ENCODE data around the gene C1D. TPM values are rescaled to one million over a fixed set of nuclear protein-coding genes. Genes with fewer than 3 reads are reported as not detected.

The C1D gene
- total RNA-seq, 4 donors from 2014 or later: 7.1 to 35.3 (median 10.6) TPM

DNA sequence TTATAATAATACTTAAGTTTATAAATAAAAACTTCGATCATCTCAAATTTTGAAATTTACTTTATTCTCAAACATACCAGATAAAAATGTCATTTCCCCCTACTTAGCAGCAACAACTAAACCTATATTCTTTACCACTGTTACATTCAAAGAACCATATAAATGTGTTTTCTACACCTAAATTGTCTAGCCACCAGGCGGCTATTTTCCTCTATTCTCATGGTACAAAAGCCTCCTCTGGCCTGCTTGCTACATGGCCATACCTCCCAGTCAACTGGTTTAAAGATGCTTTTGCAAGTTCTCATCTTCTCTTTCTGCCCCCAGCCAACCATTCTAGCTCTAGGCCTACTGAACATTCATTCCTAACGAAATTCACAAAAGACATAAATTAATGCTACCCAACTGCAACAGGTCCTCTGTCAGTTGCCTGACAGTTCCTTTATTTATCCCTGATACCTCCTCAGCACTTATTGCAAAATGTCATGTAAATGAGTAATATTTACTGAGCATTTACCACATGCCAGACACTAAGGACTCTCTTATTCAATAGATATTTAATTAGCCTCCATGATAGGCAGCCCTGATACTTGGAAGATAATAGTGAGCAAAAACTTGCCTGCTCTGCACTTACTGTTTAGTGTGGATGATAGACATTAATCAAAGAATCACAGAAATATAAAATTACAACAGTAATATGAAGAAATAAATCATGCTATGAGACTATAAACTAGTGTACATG, 5.0 kb downstream of the C1D start:
- Histone ChIP-seq H3K27me3 (no peaks in the 10 kb centered on the region), H3K9me3 (no peaks in the 10 kb centered on the region), H3K4me3 (no peak overlapping the region), H3K27ac (no peak overlapping the region), H3K36me3 (no peaks in the 10 kb centered on the region), H3K4me1 (peaks cover 0 to 25% (median 0%) of the 10 kb centered on the region in 4 donors)
- DNase-seq: no peak
- TF ChIP-seq, protein P1, sequence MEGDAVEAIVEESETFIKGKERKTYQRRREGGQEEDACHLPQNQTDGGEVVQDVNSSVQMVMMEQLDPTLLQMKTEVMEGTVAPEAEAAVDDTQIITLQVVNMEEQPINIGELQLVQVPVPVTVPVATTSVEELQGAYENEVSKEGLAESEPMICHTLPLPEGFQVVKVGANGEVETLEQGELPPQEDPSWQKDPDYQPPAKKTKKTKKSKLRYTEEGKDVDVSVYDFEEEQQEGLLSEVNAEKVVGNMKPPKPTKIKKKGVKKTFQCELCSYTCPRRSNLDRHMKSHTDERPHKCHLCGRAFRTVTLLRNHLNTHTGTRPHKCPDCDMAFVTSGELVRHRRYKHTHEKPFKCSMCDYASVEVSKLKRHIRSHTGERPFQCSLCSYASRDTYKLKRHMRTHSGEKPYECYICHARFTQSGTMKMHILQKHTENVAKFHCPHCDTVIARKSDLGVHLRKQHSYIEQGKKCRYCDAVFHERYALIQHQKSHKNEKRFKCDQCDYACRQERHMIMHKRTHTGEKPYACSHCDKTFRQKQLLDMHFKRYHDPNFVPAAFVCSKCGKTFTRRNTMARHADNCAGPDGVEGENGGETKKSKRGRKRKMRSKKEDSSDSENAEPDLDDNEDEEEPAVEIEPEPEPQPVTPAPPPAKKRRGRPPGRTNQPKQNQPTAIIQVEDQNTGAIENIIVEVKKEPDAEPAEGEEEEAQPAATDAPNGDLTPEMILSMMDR (IDR thresholded peaks at IDR 0.05): no peak
- TF ChIP-seq POLR2A (IDR thresholded peaks at IDR 0.05): no peak

DNA sequence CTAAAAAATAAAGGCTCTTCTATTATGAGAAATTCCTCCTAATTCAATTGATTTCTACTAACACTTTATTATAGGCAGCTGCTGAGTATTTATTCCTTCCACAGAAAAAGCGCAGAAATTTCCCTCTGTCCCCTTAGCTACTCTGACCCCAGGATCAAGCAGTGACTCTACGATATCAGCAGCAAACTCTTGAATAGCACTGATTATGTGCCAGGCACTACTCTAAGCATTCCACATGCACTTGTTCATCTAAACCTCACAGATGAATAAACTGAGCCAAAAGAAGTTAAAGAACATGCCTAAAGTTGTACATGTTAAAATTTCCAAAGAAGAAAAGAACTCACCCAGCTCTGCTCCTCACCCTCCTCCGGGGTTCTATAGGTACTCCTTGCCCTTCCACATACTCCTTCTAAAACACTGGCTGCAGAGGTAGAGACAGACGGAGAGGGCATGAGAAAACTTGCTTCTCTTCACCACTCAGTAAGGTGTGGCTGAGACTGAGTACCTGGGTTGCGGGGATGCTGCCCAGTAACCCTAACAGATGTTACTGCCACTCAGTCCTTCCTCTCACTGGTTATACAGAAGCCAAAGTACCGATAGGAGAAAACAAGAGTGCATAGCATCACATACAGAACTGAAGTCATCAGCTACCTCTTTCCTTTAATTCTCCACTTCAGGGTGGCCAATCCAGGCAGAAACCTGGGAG, 9.9 kb downstream of the C1D start:
- TF ChIP-seq, protein P1 (IDR thresholded peaks at IDR 0.05): no peak
- TF ChIP-seq POLR2A (IDR thresholded peaks at IDR 0.05): no peak
- H3K9me3 ChIP-seq: no peaks in the 10 kb centered on the region
- no peaks in the 10 kb centered on the region for H3K4me1 ChIP-seq
- no peaks in the 10 kb centered on the region for H3K36me3 ChIP-seq
- no peak overlapping the region for H3K4me3 ChIP-seq
- H3K27ac ChIP-seq: no peak overlapping the region
- H3K27me3 ChIP-seq: no peaks in the 10 kb centered on the region
- DNase-seq: no peak

DNA sequence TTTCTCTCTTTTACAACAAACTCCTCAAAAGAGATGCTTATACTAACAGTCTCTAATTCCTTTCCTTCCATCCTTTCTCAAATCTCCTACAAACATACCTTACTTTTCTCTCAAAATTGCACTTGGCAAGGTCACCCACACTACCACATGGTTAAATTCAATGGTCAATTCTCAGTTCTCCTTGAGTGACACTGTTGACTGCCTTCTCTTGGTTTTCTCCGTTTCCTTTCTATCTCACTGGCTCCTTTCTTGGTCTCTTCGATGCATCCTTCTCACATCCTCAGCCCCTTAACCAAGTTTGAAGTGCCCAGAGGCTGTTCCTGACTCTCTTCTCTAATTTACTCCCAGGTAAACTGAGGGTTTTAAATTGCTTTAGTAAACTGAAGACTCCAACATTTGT, 12.5 kb downstream of the C1D start:
- H3K27ac ChIP-seq: no peak overlapping the region

DNA sequence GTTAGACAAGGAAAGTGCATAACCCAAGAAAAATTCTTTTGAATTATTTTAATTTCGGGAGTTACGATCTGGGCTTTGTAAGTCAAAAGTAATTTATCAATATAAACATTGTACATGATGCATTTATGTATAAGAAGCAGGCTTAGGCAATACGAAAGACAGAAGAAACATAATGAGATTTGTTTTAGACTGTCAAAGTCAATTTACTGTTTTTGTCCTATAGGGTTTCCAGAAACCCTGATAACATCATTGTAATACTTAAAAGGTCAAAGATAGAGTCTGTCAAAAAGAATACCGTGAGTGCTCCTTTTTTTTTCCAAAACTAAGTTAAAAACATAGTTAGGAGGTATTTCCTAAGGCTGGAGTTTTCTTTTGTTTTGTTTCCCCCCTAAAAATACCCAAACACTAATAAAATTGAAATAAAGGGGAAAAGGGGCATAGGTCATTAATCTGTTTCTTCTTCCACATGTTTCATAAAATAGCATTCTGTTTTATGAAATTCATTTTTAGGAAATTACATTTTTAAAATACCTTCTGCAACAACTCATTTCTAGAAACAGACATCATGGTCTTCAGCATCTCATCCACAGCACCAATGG, 16.1 kb downstream of the C1D start:
- Histone ChIP-seq H3K27me3 (no peaks in the 10 kb centered on the region), H3K4me3 (no peak overlapping the region), H3K4me1 (no peaks in the 10 kb centered on the region), H3K9me3 (no peaks in the 10 kb centered on the region), H3K36me3 (peaks cover 0 to 11% (median 0%) of the 10 kb centered on the region in 3 donors), H3K27ac (no peak overlapping the region)
- DNase-seq: no peak
- TF ChIP-seq POLR2A (IDR thresholded peaks at IDR 0.05): no peak

More for the DNA sequence above, 12.5 kb downstream of the C1D start:
- H3K4me1 ChIP-seq: no peaks in the 10 kb centered on the region
- no peak for DNase-seq
- H3K27me3 ChIP-seq: no peaks in the 10 kb centered on the region
- no peak overlapping the region for H3K4me3 ChIP-seq
- no peaks in the 10 kb centered on the region for H3K9me3 ChIP-seq
- TF ChIP-seq POLR2A (IDR thresholded peaks at IDR 0.05): no peak
- TF ChIP-seq, protein P1 (IDR thresholded peaks at IDR 0.05): no peak
- H3K36me3 ChIP-seq: no peaks in the 10 kb centered on the region

DNA sequence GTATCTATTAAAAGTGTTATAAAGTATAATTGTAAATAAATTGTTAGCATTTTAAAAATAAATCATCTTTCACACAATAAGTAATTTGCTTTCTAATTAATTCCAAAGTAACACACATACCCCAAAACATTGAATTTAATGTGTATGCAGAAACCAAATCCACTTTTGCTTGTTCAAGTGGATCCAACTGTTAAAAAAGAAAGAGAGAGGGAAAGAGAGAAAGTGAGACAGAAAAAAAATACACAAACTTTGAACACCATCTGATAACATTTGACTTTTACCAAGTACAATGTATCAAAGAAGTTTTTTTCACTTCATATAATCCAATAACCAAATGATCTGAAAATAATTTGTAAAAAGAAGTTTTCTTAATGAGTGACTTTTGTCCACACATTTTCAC, 16.6 kb downstream of the C1D start:
- TF ChIP-seq POLR2A (IDR thresholded peaks at IDR 0.05): no peak
- TF ChIP-seq, protein P1 (IDR thresholded peaks at IDR 0.05): no peak
- H3K27me3 ChIP-seq: no peaks in the 10 kb centered on the region
- no peaks in the 10 kb centered on the region for H3K4me1 ChIP-seq
- DNase-seq: no peak
- H3K9me3 ChIP-seq: no peaks in the 10 kb centered on the region
- no peak overlapping the region for H3K27ac ChIP-seq
- no peak overlapping the region for H3K4me3 ChIP-seq
- peaks cover 0 to 11% (median 0%) of the 10 kb centered on the region in 3 donors for H3K36me3 ChIP-seq

DNA sequence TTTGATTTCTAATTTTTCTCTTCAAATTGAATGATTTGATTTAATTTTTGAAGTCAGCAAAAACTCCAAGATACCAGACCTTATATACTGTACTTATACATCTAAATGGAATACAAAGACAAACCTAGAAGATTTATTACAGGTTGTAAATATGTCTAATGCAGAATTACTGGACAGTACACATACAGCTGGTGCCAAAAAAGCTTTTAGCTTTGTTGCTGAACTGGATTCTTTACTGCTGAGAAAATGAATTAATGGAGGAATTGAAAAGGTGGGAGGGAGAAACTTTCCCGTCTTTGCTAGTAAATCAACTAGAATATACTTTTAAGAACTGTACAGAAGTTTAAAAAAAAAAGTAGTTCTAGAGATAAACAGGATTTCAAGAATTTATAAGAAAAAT, 17.5 kb downstream of the C1D start:
- Histone ChIP-seq H3K27me3 (no peaks in the 10 kb centered on the region), H3K4me1 (no peaks in the 10 kb centered on the region), H3K27ac (no peak overlapping the region), H3K9me3 (no peaks in the 10 kb centered on the region), H3K36me3 (peaks cover 0 to 11% (median 0%) of the 10 kb centered on the region in 3 donors), H3K4me3 (no peak overlapping the region)
- no peak for DNase-seq
- TF ChIP-seq, protein P1 (IDR thresholded peaks at IDR 0.05): no peak
- no peak for TF ChIP-seq POLR2A (IDR thresholded peaks at IDR 0.05)
